Measurements from ENCODE around the gene SRRM3. TPM values are rescaled to one million over a fixed set of nuclear protein-coding genes. Genes with fewer than 3 reads are reported as not detected.

Gene SRRM3
- total and polyA plus RNA-seq, 8 donors = 0.37 to 6.4 (median 5.3) TPM; not detected in 2

DNA sequence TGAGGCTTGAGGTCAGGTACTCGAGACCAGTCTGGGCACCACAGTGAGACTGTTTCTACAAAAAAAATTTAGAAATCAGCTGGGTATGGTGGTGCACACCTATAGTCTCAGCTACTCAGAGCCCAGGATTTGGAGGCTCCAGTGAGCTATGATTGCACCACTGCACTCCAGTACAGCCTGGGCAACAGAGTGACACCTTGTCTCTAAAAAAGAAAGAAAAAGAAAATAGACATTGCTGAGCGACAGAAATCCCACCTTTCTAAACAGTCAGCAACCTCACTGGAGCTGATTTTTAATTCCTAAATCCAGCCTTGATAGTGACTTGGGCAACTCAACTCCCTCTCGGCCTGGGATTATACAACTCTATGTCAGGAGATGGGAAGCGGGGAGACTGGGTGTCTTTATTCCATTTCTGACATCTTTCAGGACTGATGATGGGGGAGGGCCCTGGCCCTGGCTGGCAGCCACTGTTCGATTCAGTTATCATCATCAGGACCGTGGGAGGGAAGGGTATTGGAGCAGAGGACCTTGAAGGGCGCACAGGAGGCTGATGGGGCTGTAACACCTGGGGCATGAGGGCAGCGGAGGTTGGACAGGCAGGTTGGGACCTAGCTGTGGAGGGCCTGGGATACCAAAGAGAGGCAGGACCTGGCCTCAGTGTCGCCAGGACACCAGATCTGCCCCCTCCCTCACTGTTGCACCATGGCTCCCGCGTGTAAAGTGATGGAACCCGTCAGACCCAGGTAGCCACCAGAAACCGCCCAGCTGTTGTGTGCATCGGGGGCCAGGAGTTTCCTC, 115.5 kb downstream of the SRRM3 start:
- H3K9me3 ChIP-seq = no peaks in the 10 kb centered on the region
- WGBS, 5 donors = 53 to 58% (median 56%) methylated on average over 14 of the region's 14 CpGs
- peaks cover 15 to 30% (median 25%) of the 10 kb centered on the region in 4 donors for H3K4me1 ChIP-seq
- H3K4me3 ChIP-seq = peak overlapping the region; percentile 59 to 80 (median 77)
- no peaks in the 10 kb centered on the region for H3K27me3 ChIP-seq
- peak in 1 of 2 donors; percentile 60 for DNase-seq
- TF ChIP-seq POLR2AphosphoS5 (IDR thresholded peaks at IDR 0.05) = no peak
- TF ChIP-seq, protein P1, sequence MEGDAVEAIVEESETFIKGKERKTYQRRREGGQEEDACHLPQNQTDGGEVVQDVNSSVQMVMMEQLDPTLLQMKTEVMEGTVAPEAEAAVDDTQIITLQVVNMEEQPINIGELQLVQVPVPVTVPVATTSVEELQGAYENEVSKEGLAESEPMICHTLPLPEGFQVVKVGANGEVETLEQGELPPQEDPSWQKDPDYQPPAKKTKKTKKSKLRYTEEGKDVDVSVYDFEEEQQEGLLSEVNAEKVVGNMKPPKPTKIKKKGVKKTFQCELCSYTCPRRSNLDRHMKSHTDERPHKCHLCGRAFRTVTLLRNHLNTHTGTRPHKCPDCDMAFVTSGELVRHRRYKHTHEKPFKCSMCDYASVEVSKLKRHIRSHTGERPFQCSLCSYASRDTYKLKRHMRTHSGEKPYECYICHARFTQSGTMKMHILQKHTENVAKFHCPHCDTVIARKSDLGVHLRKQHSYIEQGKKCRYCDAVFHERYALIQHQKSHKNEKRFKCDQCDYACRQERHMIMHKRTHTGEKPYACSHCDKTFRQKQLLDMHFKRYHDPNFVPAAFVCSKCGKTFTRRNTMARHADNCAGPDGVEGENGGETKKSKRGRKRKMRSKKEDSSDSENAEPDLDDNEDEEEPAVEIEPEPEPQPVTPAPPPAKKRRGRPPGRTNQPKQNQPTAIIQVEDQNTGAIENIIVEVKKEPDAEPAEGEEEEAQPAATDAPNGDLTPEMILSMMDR (IDR thresholded peaks at IDR 0.05) = no peak
- TF ChIP-seq POLR2A (IDR thresholded peaks at IDR 0.05) = no peak
- no peak for TF ChIP-seq EP300 (IDR thresholded peaks at IDR 0.05)
- intact Hi-C loops (cut with DNase I; ENCODE audit: low total_unique reads) = no loop called here
- peak overlapping the region; percentile 92 to 99 (median 97) for H3K27ac ChIP-seq
- H3K36me3 ChIP-seq = peaks cover 0 to 4% (median under 1%) of the 10 kb centered on the region in 4 donors

DNA sequence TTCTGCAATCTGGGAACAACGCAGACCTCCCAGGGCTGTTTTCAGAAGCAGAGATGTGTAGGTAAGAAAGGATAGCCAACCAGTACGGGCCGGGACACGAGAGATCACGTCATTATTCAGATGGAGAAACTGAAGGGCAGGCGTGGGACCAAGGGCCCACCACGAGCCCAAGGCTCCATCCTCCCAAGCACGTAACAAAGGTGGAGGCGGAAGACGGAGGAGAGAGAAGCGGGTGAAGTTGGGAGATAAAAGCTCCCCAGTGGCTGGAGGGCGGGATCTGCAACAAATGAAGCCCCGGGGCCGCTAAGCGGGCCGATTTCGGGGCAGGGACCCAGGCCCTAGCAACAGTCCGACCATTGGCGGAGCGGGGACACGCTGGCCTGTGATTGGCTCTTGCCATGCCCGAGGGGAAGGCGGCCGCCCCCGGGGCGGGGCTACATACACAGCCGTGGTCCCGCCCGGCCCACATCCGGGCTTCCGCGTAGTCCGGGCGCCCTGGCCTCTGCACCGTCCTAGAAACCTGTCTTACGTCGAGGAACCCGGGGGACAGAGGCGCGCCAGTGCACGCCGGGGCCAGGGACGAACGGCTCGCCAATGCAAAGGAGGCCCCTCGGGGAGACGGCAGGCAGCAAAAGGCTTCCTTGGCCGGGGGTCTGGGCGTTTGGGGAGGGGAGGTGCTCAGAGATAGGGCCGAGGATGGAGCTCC, 116.2 kb downstream of the SRRM3 start:
- Histone ChIP-seq H3K36me3 (peaks cover 0 to 5% (median 1%) of the 10 kb centered on the region in 4 donors), H3K4me1 (peaks cover 15 to 34% (median 27%) of the 10 kb centered on the region in 4 donors), H3K9me3 (no peaks in the 10 kb centered on the region), H3K4me3 (peak overlapping the region; percentile 59 to 80 (median 77)), H3K27me3 (no peaks in the 10 kb centered on the region), H3K27ac (peak overlapping the region; percentile 92 to 99 (median 97))
- 0 to 2% (median 1%) methylated on average over 20 to 50 of the region's 50 CpGs for WGBS, 5 donors
- DNase-seq = peak; percentile 98 to 99
- TF ChIP-seq POLR2AphosphoS5 (IDR thresholded peaks at IDR 0.05) (peak; percentile 61 to 89 (median 86)), POLR2A (IDR thresholded peaks at IDR 0.05) (peak in 1 of 4 donors; percentile 76), EP300 (IDR thresholded peaks at IDR 0.05) (no peak)
- TF ChIP-seq, protein P1 (IDR thresholded peaks at IDR 0.05) = no peak
- intact Hi-C loops (cut with DNase I; ENCODE audit: low total_unique reads) = no loop called here

DNA sequence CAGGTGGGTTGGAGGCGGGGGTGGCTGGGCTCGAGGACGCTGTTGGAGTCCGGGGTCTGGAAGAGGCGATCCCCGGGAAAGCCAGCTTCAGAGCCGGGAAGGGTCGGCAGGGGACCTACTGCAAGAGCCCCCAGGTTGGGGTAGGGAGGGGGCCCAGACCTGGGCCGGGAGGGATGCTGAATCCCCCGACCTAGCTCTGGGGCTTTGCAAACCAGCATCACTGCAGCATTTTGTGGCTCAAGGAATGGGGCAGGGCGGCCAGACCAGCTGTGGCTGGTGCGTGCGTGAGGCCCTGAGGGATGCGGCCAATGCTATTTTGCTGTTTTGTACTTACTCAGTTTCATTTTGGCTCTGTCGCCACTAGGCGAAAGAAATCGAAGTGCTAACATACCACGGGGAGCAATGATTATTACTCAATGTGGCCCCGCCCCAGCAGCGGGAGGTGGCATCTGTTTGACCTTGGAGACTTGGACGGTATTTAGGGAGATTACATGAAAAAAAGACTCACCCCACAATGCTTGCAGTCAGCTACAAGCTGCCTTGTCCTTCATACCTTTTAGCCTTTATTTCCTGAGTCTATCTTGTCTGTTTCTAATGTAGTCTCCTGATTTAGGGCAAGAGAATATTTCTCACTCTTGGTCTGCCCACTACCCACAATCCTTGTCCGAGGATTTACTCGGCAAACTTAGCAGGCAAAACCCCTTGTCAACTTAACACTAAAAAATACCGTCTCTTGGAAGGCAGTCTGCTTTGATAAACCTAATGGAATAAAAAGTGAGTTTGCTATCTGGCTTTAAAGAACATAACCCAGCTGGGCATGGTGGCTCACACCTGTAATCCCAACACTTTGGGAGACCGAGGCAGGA, 117.0 kb downstream of the SRRM3 start:
- Histone ChIP-seq H3K4me3 (peak overlapping the region; percentile 59 to 80 (median 77)), H3K27me3 (no peaks in the 10 kb centered on the region), H3K9me3 (no peaks in the 10 kb centered on the region), H3K36me3 (peaks cover 0 to 5% (median 1%) of the 10 kb centered on the region in 4 donors), H3K27ac (peak overlapping the region; percentile 92 to 99 (median 97)), H3K4me1 (peaks cover 15 to 36% (median 29%) of the 10 kb centered on the region in 4 donors)
- peak; percentile 20 to 81 (median 67) for TF ChIP-seq POLR2AphosphoS5 (IDR thresholded peaks at IDR 0.05)
- TF ChIP-seq POLR2A (IDR thresholded peaks at IDR 0.05) = no peak
- TF ChIP-seq, protein P1 (IDR thresholded peaks at IDR 0.05) = peak in 4 of 7 experiments; percentile 20 to 38 (median 30)
- WGBS, 5 donors = 3 to 5% (median 4%) methylated on average over 14 to 25 of the region's 25 CpGs
- peak; percentile 73 to 92 for DNase-seq
- intact Hi-C loops (cut with DNase I; ENCODE audit: low total_unique reads) = no loop called here

Data from stomach (tissue), 9 donors.